ENCODE measurements around the gene CCZ1. TPM values are rescaled to one million over a fixed set of nuclear protein-coding genes. Genes with fewer than 3 reads are reported as not detected.

The CCZ1 gene
- total RNA-seq: 35.3 and 78.0 TPM in 2 replicates

GRCh38 chr7:5898480-5899224 is at the start of gene CCZ1:
Gene CCZ1 (plus strand): TSS chr7:5898733. CDS start chr7:5898800, 67 bp downstream.

GRCh38 chr7:5970347-5970911 is 71.9 kb downstream of the CCZ1 start, which contains the start of gene RSPH10B:
Gene RSPH10B (minus strand): TSS chr7:5970689. CDS start chr7:5967116, 3,573 bp downstream.

Small RNA genes within 50 kb of the gene (small RNA-seq; reads per million reads assigned to genes)
- not detected for gene RN7SL556P

Other genes starting within 250 kb of the CCZ1 start
- gene RNF216, start 117.1 kb upstream of the CCZ1 start, total RNA-seq: 29.8 and 30.6 TPM in 2 replicates
- not detected in 2 replicates for gene OCM, start 17.9 kb upstream of the CCZ1 start, total RNA-seq
- under 0.01 TPM in 1 of 2 replicates, not detected in the other for gene RSPH10B, start 72.0 kb downstream of the CCZ1 start, total RNA-seq
- 20.3 and 26.7 TPM in 2 replicates for gene PMS2, start 110.3 kb downstream of the CCZ1 start, total RNA-seq
- gene AIMP2, start 110.5 kb downstream of the CCZ1 start, total RNA-seq: 29.4 and 42.2 TPM in 2 replicates
- gene ANKRD61, start 132.6 kb downstream of the CCZ1 start, total RNA-seq: not detected in 2 replicates
- 48.7 and 304 TPM in 2 replicates for gene EIF2AK1, start 160.4 kb downstream of the CCZ1 start, total RNA-seq
- 10.2 and 10.6 TPM in 2 replicates for gene USP42, start 206.2 kb downstream of the CCZ1 start, total RNA-seq

Data from placental epithelial cell (primary cell).